Skeletal muscle cell (primary cell): ENCODE results near the gene RBMS3.

Experiments
- DNase-seq: peaks from one replicate; pipeline ENCODE4 v3.0.0-alpha.2; 2010; ENCODE audit warnings: low read depth
- H3K4me3 ChIP-seq: 2 replicates; pipeline ENCODE4 v1.5.1; 2011; ENCODE audit warnings: low read depth, mild to moderate bottlenecking, control low read depth, low read length, moderate library complexity

RBMS3 gene

DNA sequence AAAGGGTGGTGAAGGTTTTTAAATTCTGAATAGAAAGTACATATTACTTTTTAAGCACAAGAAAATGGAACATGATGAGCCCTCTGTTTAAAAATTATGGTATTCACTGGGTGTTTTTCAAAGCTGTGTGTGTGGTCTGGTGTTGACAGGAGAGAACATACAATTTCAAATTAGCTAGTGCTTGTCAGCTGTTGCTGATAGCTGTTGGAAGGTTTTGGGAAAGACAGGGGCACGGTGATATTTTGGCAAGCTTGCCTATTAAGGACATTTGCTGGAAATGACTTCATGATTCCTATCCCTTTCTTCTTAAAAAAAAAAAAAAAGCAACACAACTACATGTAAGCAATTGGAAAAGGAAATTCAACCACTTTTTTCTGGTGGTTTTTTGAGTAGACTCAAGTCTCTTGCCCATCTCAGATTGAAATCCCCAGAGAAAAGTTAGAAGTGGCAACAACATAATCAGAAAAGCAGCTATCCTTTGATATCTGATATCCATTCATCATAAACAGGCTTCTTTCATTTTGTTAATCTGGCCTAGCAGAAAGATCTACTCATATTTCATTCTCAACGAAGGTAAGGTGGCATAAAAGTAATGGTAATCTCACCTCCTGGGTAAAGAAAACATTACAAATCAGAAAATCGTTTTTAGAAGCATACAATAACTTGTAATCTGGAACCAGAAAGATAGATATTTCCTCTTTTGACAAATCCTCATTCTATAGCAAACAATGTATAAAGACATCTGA, 130.0 kb downstream of the RBMS3 start:
- H3K4me3 ChIP-seq = no peak overlapping the region
- no peak for DNase-seq

DNA sequence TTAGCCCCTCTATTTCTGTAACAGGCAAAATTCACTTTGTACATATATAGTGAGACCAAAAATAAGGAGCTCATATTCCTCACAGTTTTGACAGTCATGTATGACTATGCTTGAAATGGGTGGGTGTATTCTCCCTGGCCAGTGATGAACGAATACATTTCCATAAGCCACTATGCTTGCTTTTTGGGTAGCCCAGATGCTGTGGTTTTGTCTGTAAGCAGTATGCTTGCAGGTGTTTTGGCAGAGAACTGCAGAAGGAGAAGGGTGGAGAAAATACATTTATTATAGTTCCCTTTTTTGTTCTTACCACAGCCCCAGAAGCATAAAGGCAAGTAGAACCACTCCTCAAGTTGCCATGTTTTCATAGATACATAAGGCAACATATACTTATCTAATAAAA, 131.2 kb downstream of the RBMS3 start:
- no peak for DNase-seq
- no peak overlapping the region for H3K4me3 ChIP-seq

DNA sequence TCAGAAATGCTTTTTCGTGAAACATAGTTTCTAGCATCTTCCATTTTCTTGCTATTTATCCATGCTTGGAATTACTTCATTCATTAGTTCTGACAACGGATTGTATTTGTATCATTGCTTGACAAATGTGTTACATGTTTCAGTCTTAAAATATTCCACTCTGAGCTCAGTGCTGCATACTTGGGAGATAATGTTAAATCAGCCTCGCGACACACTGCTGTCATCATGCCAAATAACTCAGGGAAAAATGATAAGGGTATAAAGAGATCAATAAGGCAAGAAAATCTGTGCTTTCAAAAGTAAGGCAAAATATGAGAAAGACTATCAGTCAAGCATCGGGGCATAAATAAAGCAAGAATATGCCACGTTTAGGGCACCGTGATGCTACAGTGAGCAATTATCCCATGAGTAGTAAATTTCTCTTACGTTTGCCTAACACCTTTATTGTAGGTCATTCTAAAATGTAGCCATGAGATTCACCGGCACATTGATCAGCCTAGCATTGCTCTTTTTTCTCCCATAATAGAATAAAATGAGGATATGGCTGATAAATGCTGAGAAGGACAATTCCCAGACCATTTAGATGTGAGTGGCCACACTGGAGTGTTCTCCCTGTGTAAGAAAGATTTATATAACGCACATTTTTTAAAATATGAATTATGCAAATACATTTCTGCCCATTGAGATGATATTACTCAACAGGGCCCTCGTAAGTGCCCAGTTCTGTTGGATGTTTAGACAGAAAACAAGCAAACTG, 133.8 kb downstream of the RBMS3 start:
- no peak for DNase-seq

DNA sequence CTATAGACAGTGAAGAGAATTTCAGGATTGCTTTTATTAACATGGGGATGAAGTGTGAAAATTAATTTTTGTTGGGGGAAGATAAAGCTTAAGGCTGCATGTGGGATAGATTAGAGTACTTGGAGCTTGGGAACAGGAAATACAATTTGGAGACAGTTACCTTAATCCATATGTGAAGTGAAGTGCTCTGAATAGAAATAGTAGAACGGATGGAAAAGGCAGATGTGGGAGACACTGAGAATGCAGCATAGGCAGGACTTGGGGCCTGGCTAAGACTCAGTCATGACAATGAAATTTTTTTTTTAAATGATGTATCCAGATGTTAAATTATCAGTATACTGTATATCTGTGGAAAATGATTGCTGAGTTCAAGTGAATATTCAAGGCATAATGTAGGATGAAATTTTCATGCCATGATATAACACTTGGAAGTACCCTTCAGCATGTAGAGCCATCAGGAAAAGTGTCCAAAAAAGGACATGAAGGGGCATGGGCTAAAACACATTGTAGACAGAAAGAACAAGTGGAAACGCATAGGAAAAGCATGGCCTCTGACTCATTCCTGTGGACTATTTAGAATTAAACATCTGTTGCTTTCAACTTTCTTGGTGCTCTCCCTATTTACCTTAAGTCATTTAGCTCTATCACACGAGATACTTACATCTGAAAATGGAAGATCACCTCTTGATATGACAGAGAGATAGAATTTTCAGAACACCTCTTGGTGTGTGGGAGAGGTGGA, 134.8 kb downstream of the RBMS3 start:
- no peak for DNase-seq
- H3K4me3 ChIP-seq = no peak overlapping the region

More for the DNA sequence above, 133.8 kb downstream of the RBMS3 start:
- H3K4me3 ChIP-seq = no peak overlapping the region

DNA sequence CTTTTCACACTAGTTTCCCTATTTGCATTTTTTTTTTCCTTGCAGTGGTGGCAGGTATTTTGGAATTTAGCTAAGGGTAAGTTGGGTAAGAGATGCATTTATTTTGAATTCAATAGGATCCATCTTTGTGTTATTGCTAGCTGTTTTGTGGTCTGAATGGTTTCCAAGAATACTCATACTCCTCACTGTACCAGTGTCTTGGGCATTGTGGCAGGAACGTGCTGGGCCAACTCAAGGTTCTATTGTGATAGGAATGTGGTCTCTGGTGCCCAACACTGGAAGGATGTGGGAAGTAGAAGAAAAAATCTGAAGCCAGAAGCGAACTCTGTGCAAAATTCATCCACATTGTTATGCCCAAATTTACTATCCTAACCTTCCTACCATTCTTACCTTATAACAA, 135.6 kb downstream of the RBMS3 start:
- DNase-seq = no peak
- no peak overlapping the region for H3K4me3 ChIP-seq

DNA sequence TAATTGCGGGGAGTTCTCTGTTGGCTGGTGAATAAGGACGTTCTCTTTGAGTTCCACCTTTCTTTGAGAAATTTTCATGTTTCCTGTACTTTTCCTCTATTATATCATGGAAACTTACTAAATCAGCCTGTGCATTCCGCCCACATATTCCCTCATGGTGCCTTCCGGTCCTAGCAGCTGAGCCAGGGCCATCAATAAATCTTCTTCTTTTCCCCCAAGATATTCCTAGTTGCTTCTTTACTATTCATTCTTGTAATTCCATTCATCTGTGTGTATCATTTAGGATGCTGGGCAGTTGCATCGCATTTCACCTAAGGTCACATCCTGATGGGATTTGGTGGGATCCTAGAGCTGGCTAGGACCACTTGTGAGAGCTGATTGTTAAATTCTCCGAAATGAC, 139.2 kb downstream of the RBMS3 start:
- H3K4me3 ChIP-seq = no peak overlapping the region

DNA sequence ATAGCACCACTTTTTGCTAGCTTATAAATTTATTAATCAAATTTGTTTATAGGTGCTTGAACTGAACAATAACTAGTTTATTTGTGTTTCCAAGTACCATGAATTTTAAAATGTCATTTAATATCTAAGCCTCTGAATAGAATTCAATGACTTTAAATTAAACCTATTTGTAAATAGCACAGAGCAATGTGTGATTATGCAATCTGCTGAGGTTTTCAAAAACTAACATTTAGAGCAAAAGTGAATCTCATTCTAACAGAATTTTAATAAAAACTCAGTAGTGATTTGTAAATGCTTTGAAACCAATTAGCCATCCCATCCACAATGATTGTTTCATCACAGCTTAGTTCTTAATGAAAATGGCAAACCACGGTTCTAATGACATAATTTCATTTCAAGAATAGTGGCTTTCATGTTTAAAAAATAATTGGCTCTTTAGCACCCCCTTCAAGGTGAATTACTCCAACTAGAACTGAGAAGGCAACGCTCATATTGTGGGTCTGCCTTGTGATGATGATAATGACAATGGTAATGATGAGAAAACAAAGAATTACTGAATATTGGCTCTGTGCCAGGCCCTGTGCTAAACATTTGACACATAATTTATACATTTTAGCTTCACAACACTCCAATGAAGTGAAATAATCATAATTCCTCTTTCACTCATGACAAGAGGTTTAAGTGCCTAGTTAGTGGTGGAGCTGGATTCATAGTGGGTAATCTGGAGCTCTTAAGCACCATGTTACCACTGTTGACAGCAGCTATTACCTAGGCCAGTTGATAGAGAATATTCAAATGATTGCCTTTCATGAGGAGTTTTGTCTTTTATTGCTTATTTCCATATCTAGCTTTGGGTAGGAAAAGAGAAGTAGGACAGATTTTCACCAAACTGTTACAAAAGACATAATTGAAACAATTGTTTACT, 145.7 kb downstream of the RBMS3 start:
- H3K4me3 ChIP-seq = no peak overlapping the region
- no peak for DNase-seq

More for the DNA sequence above, 139.2 kb downstream of the RBMS3 start:
- peak; percentile 76 for DNase-seq

DNA sequence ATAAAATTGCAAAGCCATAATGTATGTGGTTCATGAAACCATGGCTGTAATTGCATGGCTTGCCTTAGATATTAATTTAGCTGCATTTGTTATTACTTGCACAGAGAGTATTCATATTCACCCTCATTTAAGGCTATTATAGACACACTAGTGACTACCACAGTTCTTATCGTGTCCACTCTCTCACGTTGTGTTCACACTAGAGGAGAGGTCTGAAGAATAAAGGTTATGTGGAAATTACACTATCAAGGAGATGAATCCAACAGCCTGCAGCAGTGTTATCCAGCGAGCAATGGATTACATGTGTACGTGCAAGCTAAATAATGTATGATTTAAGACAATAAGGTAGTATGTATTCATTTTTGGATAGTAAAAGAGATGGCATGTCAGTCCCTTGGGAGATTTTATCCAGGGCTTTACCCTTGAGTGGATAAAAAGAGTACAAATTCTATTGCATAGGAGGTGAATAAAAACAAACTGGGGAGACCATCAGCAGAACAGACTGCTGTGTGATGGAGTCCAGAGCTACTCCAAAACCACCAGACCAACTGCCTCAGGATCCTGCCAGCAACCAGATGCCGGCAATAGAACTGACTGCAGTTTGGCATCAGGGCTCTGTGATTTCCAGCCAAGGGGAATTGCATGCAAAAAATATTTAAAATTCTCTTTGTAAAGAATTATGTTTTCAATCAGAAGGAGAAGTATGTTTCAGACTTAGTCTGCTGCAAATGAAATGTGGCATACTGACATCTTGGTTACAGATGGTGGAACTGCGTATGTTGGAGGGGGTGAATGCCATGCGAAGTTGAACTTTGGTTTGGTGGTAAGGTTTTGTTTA, 146.6 kb downstream of the RBMS3 start:
- no peak overlapping the region for H3K4me3 ChIP-seq
- no peak for DNase-seq

DNA sequence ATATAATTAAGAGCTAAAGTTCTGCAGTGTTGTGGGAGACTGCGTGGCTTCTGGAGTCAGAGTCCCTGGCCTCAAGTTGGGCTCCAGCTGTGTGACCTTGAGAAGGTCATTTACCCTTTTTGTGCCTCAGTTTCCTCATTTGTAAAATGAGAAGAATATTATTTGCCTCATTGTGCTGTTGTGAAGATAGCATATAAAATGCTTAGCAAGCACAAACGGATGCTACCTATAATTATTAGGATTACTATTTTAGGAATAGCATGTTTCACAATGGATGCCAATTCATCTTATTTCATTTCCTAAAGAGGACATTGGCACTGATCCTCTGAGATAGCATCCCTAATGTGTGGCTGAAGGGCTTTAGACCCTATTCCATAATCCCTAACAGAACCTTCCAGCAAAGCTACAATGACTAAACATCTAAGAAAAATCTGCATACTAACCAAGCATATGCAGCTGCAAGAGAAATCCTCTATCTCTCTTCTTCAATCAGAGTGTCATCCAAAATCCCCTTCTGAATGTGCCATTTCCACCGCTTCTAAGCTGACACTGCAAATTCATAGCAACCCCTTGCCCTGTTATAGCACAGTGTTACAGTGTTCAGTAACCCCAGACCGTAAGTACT, 148.3 kb downstream of the RBMS3 start:
- DNase-seq = no peak
- no peak overlapping the region for H3K4me3 ChIP-seq

DNA sequence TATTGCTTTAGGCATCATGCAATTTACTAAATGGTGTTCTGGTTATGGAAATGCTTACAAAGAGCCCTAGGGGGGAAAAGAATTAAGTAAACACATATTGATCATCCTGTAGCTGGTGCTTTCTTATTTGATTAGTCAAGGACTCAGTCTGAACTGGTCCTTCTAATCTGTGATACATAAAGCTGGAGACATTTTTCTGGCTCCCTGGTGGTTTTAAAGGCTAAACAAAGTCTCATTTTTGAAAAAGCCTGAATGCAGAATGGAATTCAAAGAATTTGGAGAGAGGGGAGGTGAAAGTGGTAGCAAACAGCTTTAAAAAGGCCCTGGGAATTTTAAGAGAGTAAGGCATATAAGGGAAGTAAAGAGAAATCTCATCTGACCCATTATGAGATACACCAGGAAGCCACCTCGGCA, 149.7 kb downstream of the RBMS3 start:
- no peak overlapping the region for H3K4me3 ChIP-seq
- DNase-seq = no peak

DNA sequence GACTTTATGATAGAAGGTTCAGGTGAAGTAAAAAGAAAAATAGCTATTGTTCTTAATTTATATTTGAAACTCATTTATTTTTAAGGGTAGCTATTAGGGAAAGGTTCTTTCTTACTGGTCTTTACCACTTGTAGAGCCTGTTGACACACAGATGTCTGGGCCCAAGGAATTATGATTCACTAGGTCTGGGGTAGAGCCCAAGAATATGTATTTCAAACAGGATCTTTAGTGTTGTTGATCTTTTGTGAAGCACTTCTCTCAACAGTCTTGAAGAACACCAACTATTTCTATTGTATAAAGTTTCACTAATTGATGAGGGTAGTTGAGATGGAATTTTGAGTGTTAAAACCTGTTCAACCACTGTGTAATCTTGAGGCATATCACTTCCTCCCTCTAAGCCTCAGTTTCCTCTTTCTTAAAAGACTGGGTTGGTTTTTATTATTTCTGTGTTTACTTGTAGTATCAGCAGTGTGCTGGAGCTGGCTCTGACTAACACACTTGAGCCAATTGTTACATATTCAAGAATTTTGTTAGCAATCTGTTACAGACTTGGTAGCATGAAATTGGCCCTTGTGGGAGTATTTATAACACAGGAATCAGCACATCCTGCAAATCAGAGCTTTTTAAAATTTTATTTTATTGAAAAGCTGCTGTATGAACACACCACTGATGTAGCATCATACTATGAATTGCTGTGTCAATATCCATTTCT, 155.9 kb downstream of the RBMS3 start:
- no peak for DNase-seq
- H3K4me3 ChIP-seq = no peak overlapping the region

DNA sequence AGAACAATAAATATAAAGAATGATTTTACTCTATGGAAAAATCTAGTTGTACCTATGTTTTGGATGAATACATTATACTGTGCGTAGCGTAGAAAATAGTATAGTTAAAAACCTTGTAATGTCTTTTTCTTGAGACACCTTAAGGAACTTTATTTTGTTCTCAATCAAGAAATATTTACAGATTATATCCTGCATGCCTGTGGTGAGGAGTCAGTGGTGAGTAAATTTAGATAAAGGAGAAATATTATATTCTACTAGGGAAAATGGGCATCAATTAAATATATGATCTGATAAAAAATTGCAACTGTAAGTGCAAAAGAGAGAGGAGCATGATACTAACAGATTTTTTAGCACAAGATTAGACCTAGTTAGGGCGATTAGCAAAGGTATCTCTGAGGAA, 157.7 kb downstream of the RBMS3 start:
- DNase-seq = no peak
- H3K4me3 ChIP-seq = no peak overlapping the region

DNA sequence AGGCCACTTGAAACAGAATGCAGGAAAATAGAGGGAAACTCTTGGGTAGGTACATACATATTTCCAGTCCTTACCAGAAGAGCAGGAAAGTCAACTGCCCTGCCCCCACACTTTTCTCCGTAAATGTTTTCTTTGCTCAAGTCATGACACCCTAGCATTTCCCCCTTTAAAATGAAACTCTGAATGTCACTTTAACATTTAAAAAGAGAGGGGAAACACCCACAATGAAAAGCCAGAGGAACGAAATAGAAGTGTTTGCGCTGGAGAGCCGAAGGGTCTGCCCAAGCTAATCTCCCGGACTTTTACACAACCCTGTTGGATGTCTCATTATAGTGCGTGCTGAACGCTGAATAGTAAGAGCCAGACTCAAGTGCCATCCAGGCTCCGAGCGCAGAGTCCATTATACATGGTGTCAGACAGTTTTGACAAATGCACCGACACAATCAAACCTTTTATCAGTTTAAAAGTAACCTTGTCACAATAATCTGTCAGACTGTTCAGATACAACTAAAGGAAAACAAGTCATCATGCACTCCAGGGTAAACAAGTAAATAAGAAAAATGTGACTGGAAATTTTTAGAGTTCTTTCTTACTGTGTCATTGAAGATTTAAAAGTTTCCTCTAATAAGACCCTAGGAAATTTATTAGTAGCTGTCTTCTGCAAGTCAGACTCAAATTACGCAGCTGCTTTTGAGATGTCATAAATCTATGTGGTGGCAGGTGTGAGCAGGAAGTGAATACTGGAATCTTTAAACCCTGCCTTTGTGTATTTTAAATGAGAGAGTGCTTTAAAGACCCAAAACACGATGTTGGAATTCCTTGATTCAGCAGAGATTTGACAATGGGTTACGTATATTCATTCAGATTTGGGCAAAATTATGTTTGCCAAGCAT, 159.8 kb downstream of the RBMS3 start:
- no peak for DNase-seq
- no peak overlapping the region for H3K4me3 ChIP-seq

DNA sequence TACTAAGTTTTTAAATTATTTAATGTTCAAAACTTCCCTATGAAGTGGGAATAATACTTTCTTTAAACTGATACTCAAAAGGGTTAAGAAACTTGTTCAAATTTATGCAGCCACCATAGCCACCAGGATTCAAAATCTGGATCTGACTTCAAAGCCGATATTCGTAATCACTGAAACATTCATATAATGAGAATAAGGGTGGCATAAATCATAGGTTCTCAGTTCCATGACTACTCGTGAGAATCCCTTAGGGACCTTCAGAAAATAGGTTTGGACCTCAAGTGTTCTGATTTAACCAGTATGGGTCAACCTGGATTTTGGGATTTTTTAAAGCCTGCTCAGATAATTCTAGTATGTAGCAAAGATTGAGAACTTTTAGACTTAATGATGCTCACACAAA, 160.6 kb downstream of the RBMS3 start:
- no peak for DNase-seq
- no peak overlapping the region for H3K4me3 ChIP-seq

DNA sequence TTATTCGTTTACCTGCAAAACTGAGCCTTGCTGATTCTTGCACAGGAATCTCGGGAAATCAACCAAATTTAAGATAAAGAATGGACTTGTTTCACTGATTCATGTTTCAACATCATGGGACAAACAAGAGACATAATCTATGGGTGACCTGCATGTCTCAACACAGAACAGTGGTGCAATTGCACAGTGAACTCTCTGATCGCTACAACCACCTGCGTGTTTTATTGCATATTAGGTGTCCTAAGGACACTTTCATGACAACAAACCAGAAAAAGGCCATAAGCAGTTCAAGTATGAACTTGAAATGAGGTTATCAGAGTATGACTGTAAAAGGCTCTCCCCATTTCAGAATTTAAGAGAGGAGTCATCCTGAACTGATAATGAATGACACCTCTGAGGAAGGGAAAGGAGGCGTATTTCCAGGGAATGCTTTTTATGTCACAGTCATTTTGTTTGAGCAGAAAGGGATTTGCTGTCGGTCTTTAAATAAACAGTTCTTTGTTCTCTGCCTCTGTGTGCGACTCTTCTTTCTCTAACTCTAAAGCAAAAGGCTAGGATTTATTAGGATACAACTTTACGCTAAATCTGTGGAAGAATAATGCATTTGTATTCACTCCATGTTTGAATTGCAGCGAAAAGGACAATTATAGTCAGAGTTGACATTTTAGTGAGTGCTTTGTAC, 167.2 kb downstream of the RBMS3 start:
- DNase-seq = no peak
- no peak overlapping the region for H3K4me3 ChIP-seq

DNA sequence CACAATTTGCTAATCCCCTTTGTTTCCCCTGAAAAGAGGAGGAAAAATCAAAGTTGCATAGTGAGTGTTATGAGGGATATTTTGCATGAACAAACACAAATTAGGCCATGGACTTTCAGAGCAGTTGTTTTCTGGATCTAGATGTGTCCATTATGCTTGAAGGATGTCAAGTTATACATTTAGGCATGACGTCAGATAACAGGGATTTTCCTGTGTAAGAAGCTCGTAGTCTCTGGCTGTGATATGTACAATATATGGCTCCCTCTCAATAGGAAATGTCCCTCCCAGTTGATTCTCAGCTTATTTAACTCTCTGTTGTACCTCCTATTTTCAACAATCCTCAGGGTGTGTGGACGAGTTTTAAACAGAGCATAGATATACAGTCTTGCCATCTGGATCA, 171.0 kb downstream of the RBMS3 start:
- no peak for DNase-seq
- no peak overlapping the region for H3K4me3 ChIP-seq
